ENCODE results near the gene B4GALNT3. TPM values are rescaled to one million over a fixed set of nuclear protein-coding genes. Genes with fewer than 3 reads are reported as not detected.

B4GALNT3 gene
- total and polyA plus RNA-seq, 2 of the 13 experiments (the other 11 are each of a cell fraction or from before 2014, with no cell fraction given), result 3.2 to 4.4 TPM

- TF ChIP-seq ARID4A (CRISPR knock-in tag; IDR thresholded peaks at IDR 0.05; ENCODE audit: borderline replicate concordance), result no peak; the same call in 1 of the 2 replicates
- 0 out of 2 replicates have a peak, but pooled peaks have one; percentile 60 for TF ChIP-seq ZNF713 (CRISPR knock-in tag; IDR thresholded peaks at IDR 0.05)
- 0 out of 2 replicates have a peak, but pooled peaks have one; percentile 45 for TF ChIP-seq ZMAT3 (CRISPR knock-in tag; conservative IDR thresholded peaks at IDR 0.05)
- peak; percentile 24; the same call in 1 of the 2 replicates for TF ChIP-seq ETV5 (CRISPR knock-in tag; IDR thresholded peaks at IDR 0.05; ENCODE audit: borderline replicate concordance)
- peak; percentile 10; the same call in 1 of the 2 replicates for TF ChIP-seq ZNF142 (CRISPR knock-in tag; IDR thresholded peaks at IDR 0.05)
- no peak for TF ChIP-seq MBNL3 (CRISPR knock-in tag; conservative IDR thresholded peaks at IDR 0.05)
- peak; percentile 64 for TF ChIP-seq ZNF687 (CRISPR knock-in tag; IDR thresholded peaks at IDR 0.05)
- peak; percentile 16; the same call in 1 of the 2 replicates for TF ChIP-seq ZSCAN9 (CRISPR knock-in tag; IDR thresholded peaks at IDR 0.05; ENCODE audit: borderline replicate concordance)
- TF ChIP-seq ZMYM4 (CRISPR knock-in tag; IDR thresholded peaks at IDR 0.05), result peak; percentile 10; the same call in 1 of the 2 replicates
- peak; percentile 64; the same call in 1 of the 2 replicates for TF ChIP-seq ZNF292 (CRISPR knock-in tag; IDR thresholded peaks at IDR 0.05; ENCODE audit: borderline replicate concordance, low read depth)
- no peak for TF ChIP-seq ZNF781 (CRISPR knock-in tag; IDR thresholded peaks at IDR 0.05; ENCODE audit: borderline replicate concordance, not compliant biosample characterization)
- no peak for TF ChIP-seq ZNF225 (CRISPR knock-in tag; IDR thresholded peaks at IDR 0.05)
- no peak; the same call in none of the 2 replicates for TF ChIP-seq BORCS8-MEF2B (CRISPR knock-in tag; IDR thresholded peaks at IDR 0.05)
- TF ChIP-seq MXD3 (CRISPR knock-in tag; IDR thresholded peaks at IDR 0.05), result peak; percentile 60; the same call in 1 of the 2 replicates
Measured at GRCh38 chr12:570435-570920, 110.7 kb downstream of the B4GALNT3 start (continued).
